ENCODE results near the gene SH2D5.

The SH2D5 gene

DNA sequence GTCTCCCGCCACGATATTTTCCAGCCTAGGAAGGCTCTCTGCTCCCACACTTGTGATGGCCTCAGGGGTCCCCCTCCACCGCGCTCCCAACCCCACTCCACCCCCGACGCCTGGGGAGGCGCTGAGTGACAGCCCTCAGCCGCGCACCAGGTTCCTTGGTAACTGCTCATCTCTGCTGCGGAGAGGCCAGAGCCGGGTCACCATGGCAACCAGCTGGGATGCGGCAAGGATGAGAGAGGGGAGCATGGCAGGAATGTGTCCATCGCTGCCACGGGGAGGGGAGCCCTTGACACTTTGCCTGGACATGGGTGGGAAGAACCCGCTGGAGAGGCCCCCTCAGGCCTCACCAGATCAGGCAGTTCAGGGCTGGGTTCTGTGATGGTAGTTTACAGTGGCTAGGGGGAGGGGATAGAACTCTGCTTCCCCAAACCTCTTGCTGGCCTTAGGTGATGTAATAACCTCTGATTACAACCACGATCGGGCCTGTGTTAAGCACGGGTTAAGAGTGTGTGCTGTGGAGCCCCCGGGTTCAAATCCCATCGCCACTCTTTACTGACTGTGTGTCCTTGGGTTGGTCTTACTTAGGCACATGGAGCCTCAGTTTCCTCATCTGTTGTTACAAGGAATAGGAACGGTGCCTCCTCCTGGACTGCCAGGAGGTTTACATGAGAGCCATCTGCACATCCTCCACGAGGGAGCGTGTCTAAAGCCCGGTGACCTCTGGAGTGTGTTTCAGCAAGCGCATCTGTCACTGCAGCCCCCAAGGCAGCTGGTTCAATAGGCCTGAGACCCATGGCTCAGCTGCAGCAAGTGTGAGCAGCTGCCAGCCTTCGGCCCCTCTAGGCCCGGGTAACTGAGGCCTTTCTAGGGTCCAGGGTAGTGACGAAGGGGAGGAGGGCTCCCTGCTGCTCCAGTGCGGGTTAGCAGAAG lies 21.0 kb downstream of the SH2D5 start:
- H3K4me3 ChIP-seq (ENCODE audit: low read depth, low read length), result no peak overlapping the region
- TF ChIP-seq, protein P1, sequence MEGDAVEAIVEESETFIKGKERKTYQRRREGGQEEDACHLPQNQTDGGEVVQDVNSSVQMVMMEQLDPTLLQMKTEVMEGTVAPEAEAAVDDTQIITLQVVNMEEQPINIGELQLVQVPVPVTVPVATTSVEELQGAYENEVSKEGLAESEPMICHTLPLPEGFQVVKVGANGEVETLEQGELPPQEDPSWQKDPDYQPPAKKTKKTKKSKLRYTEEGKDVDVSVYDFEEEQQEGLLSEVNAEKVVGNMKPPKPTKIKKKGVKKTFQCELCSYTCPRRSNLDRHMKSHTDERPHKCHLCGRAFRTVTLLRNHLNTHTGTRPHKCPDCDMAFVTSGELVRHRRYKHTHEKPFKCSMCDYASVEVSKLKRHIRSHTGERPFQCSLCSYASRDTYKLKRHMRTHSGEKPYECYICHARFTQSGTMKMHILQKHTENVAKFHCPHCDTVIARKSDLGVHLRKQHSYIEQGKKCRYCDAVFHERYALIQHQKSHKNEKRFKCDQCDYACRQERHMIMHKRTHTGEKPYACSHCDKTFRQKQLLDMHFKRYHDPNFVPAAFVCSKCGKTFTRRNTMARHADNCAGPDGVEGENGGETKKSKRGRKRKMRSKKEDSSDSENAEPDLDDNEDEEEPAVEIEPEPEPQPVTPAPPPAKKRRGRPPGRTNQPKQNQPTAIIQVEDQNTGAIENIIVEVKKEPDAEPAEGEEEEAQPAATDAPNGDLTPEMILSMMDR (IDR thresholded peaks at IDR 0.05; ENCODE audit: low read depth, low read length, missing control alignments), result no peak
- DNase-seq (ENCODE audit: low read depth), result no peak

DNA sequence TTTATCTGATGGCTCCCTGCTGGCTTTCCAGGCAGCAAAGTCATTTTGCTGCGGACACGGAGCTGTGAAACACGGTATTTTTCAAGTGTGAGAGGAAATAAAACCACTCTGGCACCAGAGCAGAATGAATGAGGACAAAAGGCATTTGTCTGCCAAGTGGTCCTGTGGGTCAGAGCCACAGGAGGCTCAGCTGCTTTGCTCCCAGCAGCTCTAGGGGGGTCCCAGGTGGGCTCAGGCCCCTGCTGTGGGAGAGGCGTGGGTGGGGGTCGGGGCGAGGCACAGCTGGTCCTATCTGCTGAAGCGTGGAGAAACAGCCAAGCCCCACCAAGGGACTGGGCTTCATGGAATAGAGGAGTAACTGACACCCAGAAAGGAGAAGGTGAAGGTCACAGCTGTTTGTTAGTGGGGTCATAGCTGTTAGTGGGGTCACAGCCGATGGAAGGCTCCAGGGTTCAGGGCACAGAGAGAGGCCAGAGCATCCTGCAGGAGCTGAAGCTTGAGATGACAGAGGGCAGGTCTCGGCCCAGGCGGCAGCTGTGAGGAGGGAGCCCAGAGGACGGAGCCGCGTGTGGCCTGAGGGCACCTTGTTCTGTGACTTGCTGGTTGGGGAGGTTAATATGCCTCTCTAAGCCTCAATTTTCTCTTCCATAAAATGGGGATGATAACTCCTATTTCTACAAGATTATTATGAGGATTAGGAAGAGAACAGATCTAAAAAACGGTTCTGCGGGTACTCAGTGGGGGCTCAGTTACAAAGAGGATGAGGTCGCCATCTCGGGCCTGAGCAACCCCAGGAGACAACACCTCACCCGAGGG lies 21.8 kb downstream of the SH2D5 start:
- TF ChIP-seq, protein P1 (IDR thresholded peaks at IDR 0.05; ENCODE audit: low read depth, low read length, missing control alignments), result no peak
- H3K4me3 ChIP-seq (ENCODE audit: low read depth, low read length), result no peak overlapping the region
- DNase-seq (ENCODE audit: low read depth), result no peak

DNA sequence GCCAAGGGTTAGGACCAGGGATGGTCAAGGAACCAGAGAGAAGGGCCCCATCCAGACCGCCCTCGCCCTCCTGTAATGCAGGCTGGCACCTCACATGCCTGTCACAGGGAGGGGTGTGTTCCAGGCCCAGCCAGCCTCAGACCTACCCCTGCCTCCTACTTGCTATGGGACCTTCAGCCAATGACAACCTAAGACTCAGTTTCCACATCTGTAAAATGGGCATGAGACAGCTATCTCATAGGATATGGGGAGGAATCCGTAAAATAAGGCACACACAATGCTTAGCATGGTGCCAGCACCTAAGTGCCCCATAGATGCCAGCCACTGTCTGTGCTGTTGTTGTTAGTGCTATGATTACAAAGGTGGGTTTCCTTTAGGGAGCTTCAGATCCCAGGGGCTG lies 22.6 kb downstream of the SH2D5 start:
- no peak for DNase-seq (ENCODE audit: low read depth)
- TF ChIP-seq, protein P1 (IDR thresholded peaks at IDR 0.05; ENCODE audit: low read depth, low read length, missing control alignments), result no peak
- H3K4me3 ChIP-seq (ENCODE audit: low read depth, low read length), result no peak overlapping the region

DNA sequence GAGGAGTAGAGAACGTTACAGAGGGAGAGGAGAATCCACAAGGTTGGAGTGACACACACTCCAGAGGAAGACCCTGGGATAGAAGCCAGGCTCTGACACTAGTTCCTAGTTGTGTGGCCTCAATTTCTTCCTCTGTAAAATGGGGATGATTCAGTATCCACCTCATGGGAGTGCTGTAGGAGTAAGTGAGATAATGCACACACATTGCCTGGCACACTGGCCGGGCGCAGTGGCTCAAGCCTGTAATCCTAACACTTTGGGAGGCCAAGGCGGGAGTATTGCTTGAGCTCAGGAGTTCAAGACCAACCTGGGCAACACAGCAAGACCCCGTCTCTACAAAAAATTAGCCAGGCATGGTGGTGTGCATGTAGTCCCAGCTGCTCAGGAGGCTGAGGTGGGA lies 23.6 kb downstream of the SH2D5 start:
- DNase-seq (ENCODE audit: low read depth), result no peak
- TF ChIP-seq, protein P1 (IDR thresholded peaks at IDR 0.05; ENCODE audit: low read depth, low read length, missing control alignments), result no peak
- H3K4me3 ChIP-seq (ENCODE audit: low read depth, low read length), result no peak overlapping the region

DNA sequence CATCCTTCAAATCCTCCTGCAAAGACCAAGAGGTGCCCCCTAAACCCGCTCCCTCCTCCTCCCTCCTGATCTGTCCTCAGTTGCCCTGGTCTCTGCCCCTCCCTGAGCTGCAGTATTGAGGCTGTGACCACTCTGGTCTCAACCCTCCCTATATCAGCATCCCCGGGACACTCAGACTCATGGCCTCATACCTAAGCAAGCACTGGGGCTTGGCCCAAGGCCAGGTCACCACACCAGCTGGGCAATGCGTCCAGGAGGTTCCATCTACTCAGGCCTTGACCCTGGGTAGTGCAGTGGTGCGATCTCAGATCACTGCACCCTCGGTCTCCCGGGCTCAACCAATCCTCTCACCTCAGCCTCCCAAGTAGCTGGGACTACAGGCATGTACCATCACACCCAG lies 24.4 kb downstream of the SH2D5 start:
- TF ChIP-seq, protein P1 (IDR thresholded peaks at IDR 0.05; ENCODE audit: low read depth, low read length, missing control alignments), result no peak
- no peak overlapping the region for H3K4me3 ChIP-seq (ENCODE audit: low read depth, low read length)
- DNase-seq (ENCODE audit: low read depth), result no peak

DNA sequence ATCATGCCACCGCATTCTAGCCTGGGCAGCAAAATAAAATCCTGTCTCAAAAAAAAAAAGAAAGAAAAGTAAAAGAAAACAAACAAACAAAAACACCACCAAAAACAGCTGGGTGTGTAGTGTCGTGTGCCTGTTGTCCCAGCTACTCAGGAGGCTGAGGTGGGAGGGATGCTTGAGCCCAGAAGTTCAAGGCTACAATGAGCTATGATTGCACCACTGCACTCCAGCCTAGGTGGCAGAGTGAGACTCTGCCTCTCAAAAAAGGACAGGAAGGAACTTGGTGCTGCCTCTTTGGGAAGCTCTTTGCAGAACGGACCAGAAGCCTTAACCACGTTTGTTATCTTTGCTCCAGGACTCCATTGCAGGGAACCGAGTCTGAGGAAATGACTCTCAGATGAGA lies 25.7 kb downstream of the SH2D5 start:
- DNase-seq (ENCODE audit: low read depth), result no peak
- H3K4me3 ChIP-seq (ENCODE audit: low read depth, low read length), result no peak overlapping the region
- TF ChIP-seq, protein P1 (IDR thresholded peaks at IDR 0.05; ENCODE audit: low read depth, low read length, missing control alignments), result no peak

Measured in GM12864 (cell line).